ENCODE data around the gene SHISA7.
A peak's percentile ranks its signal among the peaks of the same experiment; 100 is the strongest.

SHISA7 gene

GRCh38 chr19:55482156-55482961 lies 39.3 kb upstream of the SHISA7 start:
- no peak for DNase-seq (ENCODE audit: low read depth, low spot score)

DNA sequence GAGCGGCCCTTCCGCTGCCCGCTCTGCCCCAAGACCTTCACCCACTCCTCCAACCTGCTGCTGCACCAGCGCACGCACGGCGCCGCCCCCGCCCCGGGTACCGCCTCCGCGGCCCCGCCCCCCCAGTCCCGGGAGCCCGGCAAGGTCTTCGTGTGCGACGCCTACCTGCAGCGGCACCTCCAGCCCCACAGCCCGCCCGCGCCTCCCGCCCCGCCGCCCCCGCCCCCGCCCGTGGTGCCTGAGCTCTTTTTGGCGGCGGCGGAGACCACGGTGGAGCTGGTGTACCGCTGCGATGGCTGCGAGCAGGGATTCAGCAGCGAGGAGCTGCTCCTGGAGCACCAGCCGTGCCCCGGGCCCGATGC lies 38.7 kb upstream of the SHISA7 start:
- DNase-seq (ENCODE audit: low read depth, low spot score): no peak

DNA sequence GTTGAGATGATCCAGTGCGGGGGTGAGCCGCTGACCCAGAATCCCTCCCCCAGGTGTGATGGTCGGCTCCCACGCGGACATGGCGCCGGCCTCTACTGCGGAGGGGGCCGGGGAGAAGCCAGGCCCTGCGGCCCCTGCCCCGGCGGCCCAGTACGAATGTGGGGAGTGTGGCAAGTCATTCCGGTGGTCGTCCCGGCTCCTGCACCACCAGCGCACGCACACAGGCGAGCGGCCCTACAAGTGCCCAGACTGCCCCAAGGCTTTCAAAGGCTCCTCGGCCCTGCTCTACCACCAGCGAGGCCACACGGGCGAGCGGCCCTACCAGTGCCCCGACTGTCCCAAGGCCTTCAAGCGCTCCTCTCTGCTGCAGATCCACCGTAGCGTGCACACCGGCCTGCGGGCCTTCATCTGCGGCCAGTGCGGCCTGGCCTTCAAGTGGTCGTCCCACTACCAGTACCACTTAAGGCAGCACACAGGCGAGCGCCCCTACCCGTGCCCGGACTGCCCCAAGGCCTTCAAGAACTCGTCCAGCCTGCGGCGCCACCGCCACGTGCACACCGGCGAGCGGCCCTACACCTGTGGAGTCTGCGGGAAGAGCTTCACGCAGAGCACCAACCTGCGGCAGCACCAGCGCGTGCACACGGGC lies 38.2 kb upstream of the SHISA7 start:
- no peak for DNase-seq (ENCODE audit: low read depth, low spot score)

GRCh38 chr19:55479451-55480230 lies 36.5 kb upstream of the SHISA7 start:
- DNase-seq (ENCODE audit: low read depth, low spot score): no peak

DNA sequence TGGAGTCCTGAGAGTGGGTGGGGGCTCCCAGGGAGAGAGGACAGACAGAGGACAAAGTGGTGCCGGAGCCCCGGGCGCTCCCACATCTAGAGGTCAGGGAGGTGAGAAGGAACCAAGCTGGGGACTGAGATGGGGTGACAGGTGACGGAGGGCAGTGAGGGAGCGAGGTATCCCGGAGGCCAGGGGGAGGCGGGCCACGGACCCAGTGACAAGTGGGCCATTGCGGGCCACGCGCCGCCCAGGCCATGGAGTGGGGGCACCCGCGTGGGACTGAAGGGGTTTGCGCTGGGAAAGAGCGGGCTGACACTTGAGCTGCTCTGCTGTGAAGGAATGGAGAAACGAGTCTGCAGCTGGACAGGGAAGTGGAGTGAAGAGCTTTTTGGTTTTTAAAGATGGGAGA lies 35.9 kb upstream of the SHISA7 start:
- no peak for DNase-seq (ENCODE audit: low read depth, low spot score)

GRCh38 chr19:55478364-55478763 lies 35.3 kb upstream of the SHISA7 start:
- no peak for DNase-seq (ENCODE audit: low read depth, low spot score)

- DNase-seq (ENCODE audit: low read depth, low spot score): no peak
These were observed 34.8 kb upstream of the SHISA7 start for GRCh38 chr19:55477905-55478304.

GRCh38 chr19:55476100-55476775 lies 33.1 kb upstream of the SHISA7 start, which contains the start of gene ZNF628:
TSS of gene ZNF628 (plus strand) at chr19:55476617. CDS start at chr19:55479911, 3,294 bp downstream.
- peak; percentile 99 for DNase-seq (ENCODE audit: low read depth, low spot score)

GRCh38 chr19:55474269-55475265 lies 31.5 kb upstream of the SHISA7 start:
- no peak for DNase-seq (ENCODE audit: low read depth, low spot score)

- DNase-seq (ENCODE audit: low read depth, low spot score): no peak
These were observed 30.3 kb upstream of the SHISA7 start for GRCh38 chr19:55473225-55474012.

DNA sequence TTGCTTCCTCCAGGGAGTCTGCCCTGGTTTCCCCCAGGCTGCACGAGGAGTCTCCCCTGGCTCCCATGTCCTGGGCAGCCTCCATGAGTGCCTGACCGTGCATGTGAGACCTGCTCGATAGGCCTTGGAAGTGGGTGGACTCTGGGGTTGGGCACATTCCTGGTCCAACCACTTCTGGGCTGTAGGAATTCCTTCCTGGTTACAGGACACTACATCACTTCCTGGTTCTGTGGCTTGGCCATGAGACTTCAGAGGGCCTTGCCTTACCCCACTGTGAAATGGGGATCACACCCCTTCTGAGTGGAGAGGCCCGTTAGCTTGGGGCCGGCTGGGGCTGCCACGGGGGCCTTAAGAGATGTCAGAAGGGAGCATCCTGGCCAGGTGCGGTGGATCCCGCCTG lies 29.4 kb upstream of the SHISA7 start:
- no peak for DNase-seq (ENCODE audit: low read depth, low spot score)

GRCh38 chr19:55471266-55471665 lies 28.2 kb upstream of the SHISA7 start:
- DNase-seq (ENCODE audit: low read depth, low spot score): no peak

DNA sequence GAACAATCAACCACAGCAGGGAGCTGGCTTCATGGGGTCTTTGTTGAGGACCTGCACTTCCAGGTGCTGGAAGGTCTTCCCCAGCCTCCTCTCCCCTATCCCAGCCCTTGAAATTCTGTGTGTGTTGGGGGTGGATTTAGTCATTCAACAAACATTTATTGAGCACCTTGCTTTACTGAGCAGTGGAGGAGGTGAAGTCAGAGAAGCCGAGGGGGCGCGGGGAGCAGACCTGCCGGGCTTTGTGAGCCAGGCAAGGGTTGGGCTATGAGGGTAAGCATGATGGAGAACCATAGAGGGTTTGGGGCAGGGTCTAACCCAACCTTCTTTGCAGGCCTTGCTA lies 24.9 kb upstream of the SHISA7 start:
- no peak for DNase-seq (ENCODE audit: low read depth, low spot score)

- DNase-seq (ENCODE audit: low read depth, low spot score): no peak
These were observed 24.3 kb upstream of the SHISA7 start for GRCh38 chr19:55467236-55468053.

GRCh38 chr19:55466241-55466614 lies 23.1 kb upstream of the SHISA7 start:
- no peak for DNase-seq (ENCODE audit: low read depth, low spot score)

DNA sequence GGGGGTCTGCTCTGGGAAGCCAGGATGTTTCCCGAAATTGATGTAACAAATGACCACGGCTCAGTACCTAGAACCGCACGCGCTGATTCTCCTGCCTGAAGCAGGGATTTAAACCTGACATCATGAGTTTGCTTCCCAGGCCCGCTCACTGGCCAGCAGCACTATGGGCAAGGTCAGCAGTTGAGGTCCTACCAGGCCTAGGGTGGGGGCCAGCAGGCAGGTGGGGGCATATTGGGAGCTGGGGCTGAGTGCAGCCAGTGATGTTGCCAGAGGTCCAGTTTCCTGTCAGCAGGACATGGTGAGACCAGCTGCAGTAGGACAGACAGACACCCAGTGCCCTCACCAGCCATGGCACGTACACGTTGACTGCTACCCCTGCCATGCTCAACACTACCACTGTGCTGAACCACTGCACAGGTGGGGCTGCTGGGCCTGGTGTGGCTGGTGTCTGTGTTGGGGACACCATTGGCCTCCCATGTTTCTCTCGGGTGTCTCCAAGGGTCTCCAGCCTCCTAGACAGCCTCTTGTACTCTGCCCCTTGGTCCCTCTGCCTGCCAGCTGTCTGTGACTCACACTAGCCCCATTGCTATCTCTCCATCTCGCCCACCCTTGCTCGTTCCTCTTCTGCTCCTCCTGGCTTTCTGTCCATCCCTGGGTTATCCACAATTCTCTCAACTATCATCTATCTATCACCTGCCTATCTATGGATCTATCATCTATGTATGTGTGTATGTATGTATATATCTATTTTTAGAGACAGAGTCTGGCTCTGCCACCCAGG lies 22.6 kb upstream of the SHISA7 start:
- no peak for DNase-seq (ENCODE audit: low read depth, low spot score)

DNA sequence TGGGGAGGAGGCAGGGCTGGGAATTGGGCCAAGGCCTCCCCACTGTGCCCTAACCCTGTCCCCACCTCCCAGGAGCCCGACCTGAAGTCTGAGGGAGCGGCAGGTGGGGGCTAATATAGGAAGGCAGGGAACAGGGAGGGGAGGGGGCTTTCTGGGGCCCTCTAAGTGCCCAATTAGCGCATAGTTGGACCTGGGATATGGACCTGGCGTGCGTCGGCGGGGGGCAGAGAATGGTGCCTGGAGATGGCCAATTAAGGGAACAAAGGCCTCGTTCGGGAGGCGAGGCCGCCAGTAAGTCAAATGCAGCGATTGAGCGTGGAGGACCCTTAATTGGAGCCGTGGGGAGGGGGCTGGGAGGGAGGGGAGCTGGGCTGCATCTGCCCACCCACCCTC lies 21.6 kb upstream of the SHISA7 start, which contains the start of gene C19orf85:
C19orf85 (minus strand) TSS at position 90 of the 393 bp plus-strand sequence. CDS start 197 bp downstream, outside the sequence.
- DNase-seq (ENCODE audit: low read depth, low spot score): no peak

GRCh38 chr19:55464039-55464661 lies 21.1 kb upstream of the SHISA7 start:
- DNase-seq (ENCODE audit: low read depth, low spot score): no peak
